LNCAP (cell line): Measurements from ENCODE around the gene SQSTM1.

ENCODE experiments used
- TF ChIP-seq, protein P1 (sequence below): fragments of 450-650 bp; IDR thresholded peaks from 2 replicates; pipeline ENCODE4 v1.5.1; 2017; ENCODE audit warnings: mild to moderate bottlenecking

SQSTM1 gene

DNA sequence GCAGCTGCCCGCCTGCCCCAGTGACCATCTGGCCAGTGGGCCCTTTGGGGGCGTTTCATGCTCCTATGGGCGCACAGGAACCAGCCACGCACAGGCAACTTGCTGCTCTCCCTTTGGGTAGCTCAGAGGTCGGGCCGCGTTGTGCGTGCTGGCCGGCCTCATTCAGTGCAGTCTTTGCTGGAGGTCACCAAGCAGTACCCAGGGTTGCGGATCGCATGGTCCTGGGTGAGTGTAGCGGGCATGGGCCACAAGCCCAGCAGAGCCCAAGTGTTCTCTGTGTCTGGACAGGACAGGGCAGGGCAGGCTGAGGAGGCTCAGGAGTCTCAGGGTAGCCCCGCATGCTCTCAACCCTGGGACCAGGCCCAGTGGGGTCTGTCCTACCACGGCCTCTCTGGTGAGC, 47.8 kb downstream of the SQSTM1 start:
- TF ChIP-seq, protein P1, sequence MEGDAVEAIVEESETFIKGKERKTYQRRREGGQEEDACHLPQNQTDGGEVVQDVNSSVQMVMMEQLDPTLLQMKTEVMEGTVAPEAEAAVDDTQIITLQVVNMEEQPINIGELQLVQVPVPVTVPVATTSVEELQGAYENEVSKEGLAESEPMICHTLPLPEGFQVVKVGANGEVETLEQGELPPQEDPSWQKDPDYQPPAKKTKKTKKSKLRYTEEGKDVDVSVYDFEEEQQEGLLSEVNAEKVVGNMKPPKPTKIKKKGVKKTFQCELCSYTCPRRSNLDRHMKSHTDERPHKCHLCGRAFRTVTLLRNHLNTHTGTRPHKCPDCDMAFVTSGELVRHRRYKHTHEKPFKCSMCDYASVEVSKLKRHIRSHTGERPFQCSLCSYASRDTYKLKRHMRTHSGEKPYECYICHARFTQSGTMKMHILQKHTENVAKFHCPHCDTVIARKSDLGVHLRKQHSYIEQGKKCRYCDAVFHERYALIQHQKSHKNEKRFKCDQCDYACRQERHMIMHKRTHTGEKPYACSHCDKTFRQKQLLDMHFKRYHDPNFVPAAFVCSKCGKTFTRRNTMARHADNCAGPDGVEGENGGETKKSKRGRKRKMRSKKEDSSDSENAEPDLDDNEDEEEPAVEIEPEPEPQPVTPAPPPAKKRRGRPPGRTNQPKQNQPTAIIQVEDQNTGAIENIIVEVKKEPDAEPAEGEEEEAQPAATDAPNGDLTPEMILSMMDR, result no peak

DNA sequence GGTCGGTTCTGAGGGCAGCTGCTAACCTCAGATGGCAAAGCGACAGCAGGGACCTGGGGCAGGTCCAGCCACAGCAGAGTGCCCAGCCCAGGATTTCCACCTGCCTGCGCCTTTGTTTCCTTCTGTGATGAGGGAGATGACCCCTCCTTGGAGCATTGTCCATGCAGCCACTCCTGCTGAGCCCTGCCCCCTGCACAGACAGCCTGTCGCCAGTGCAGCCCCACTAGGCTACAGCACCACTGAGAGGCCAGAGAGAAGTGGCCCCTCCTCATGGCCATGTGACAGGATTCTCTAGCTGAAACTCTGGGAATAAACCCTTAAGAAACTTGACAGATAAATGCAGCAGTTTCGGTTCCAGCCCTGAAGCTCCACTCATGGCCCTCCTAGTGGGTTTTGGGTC, 48.4 kb downstream of the SQSTM1 start:
- TF ChIP-seq, protein P1, result no peak

DNA sequence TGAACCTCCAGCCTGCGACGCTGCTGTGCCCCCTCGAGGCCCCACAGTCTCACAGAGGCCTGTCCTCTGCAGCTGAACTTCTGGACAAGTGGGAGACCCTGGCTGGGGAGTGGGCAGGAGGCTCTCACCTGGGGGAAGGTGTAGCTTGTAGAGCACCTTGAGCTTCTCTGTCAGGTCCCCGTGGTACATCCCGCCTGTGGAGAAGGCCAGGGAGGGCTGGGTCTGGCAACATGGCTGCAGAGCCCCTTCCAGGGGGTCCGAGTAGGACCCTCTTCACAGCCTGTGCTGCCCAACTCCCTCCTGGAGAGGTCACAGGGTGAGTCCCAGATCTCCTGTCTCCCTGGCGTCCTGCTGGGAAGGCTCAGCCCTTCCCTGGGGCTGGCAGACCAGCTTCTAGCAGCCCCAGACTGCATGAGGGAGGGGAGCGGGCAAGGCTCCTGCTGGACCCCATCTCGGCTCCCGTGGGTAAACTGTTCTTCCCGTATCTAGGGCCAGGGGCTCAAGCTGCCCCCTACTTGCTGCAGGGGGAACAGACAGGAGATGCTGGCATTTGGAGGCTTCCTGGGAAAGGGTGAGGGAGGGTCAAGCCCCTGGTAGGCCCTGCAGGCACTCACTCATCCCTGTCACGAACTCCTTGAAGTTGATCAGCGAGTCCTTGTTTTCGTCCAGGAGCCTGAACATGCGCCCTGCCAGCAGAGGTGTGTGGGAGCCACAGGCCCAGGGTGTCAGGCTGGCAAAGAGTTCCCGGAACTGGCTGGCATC, 49.1 kb downstream of the SQSTM1 start:
- TF ChIP-seq, protein P1, result no peak

DNA sequence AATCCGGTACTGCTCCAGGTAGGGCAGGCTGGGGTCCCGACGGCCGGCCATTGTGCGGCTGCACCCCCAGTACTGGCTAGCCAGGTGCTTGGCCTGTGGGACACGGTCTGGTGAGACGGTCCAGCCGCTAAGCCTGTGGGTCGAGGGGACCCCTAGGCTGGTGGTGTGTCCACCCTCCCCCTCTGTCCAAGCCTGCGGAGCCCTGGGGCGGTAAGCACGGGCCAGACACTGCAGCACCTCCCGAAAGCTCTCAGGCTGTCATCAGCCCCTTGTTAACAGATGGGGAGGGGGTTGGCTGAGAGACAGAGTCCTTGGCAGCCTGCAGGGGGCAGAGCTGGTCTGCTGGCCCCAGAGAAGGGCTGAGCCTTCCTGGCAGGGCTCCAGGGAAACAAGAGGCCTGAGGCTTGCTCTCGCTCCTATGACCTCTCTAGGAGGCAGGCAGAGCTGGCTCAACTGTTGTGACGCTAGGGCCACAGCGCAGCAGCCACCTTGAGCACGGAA, 49.7 kb downstream of the SQSTM1 start:
- TF ChIP-seq, protein P1, result peak; percentile 47

DNA sequence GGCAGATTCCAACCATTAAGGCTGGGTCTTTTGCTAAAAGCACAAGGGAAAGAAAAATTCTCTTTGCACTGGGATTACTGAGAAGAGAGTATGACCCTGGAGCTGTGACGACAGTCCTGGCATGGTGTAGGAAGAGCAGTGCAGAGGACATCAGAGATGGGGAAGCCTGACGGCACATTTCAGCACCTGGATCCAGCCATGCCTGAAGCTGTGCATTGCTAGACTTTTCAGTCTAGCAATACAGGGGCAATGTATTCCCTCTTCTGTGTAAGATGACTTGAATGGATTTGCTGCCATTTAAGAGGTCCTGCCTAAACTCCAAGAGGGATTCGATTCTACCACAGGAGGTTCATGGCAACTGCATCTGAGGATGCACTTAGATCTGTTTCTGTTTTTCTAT, 50.2 kb downstream of the SQSTM1 start:
- TF ChIP-seq, protein P1, result no peak

DNA sequence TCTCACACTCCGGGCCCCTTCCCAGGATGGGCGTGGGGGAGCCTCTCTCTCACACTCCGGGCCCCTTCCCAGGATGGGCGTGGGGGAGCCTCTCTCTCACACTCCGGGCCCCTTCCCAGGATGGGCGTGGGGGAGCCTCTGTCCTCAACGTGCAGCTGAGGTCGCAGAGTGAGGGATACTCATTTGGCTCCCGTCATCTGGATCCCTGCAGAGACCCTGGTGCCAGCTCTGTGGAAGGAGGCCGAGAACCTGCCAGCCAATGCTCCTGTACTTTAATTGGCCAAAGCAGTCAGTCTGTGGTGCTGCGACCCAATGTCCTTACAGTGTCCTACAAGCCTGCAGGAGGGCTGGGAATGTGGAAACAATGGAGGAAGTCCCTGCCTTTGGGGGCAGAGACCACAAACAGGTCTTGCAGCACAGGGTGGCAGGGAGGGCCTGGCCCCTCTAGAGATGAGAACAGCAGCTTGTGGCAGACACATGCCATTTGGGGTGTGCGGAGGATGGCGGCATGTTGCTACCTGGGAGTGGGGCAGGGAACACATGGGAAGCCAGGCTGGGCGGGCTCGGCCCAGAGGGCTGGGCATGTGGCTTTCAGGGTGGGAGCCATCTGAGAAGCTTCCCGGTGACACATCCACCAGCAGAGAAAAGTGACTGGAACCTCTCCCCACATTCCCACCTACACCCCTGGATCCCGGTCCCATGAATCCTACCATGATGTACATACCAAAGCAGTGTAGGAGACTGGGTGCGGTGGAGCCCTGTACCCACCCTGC, 51.5 kb downstream of the SQSTM1 start:
- TF ChIP-seq, protein P1, result no peak

DNA sequence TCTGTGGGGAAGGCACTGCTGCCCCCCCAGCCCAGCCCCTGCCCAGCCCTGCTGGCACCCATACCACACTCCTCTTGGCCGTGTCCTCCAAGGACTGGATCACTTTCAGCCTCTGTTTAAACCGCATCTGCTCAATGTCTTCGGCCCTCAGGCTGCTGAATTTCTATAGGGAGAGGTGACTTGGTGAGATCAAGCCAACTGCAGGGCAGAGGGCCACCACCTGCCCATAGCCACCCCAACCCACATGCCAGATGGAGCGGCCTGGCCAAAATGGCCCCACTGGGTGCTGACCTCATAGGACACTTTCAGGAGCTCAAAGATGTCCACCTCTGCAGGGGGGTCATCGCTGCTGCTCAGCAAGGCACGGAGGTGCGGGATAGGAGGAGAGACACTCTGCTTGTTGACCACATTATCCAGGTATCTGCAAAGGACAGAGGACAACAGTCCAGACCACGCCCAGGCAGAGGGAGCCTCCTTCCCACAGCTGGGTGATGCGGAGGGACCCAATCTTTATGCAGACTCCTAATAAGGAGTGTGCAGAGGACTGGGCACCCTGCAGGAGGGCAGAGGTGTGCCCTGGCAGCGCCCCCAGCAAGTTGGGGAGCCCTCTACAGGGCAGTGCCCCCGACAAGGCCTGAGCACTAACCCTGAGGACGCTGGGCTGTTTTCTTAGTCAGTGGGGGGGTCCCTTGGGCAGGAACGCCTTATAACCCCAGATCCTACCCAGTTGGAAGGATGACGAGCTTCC, 52.3 kb downstream of the SQSTM1 start:
- TF ChIP-seq, protein P1, result no peak
